K562 (cell line): ENCODE data around the gene SLC26A8. TPM values are rescaled to one million over a fixed set of nuclear protein-coding genes. Genes with fewer than 3 reads are reported as not detected.
A peak's percentile ranks its signal among the peaks of the same experiment; 100 is the strongest.

Experiments
- BMI1 ChIP-seq: fragments of 150-350 bp; IDR thresholded peaks from 2 replicates; pipeline ENCODE4 v1.6.1; 2014; ENCODE audit warnings: low read length
- ETS2 ChIP-seq: IDR thresholded peaks from 2 replicates; pipeline ENCODE4 v1.6.1; 2016; ENCODE audit warnings: borderline replicate concordance, missing genetic modification characterization, mild to moderate bottlenecking, moderate library complexity, missing compliant biosample characterization; ENCODE audit not compliant: poor library complexity, severe bottlenecking
- KLF1 ChIP-seq: fragments of 450-650 bp; IDR thresholded peaks from 2 replicates; pipeline ENCODE4 v1.6.1; 2016; ENCODE audit warnings: missing genetic modification characterization, missing compliant biosample characterization
- MAFF ChIP-seq: IDR thresholded peaks from 2 replicates; pipeline ENCODE4 v1.6.1; 2012; ENCODE audit warnings: low read length, improper control_type of control experiment
- POLR2A ChIP-seq: fragments of 450-650 bp; conservative IDR thresholded peaks from 2 replicates; pipeline ENCODE4 v1.6.1; 2016
- RBM39 ChIP-seq: fragments of 200-400 bp; formaldehyde crosslinking; optimal IDR thresholded peaks from 2 replicates; pipeline ENCODE3; 2018; ENCODE audit warnings: low read depth, low read length
- SP1 ChIP-seq: sonication (generic); formaldehyde crosslinking; IDR thresholded peaks from 2 replicates; pipeline ENCODE4 v1.8.1; 2022; ENCODE audit warnings: mild to moderate bottlenecking, missing genetic modification reagents
- TSHZ1 ChIP-seq: fragments of 250-450 bp; sonication (Bioruptor Pico); IDR thresholded peaks from 2 replicates; pipeline ENCODE4 v1.4.0; 2020; ENCODE audit warnings: mild to moderate bottlenecking, moderate library complexity
- VEZF1 ChIP-seq: fragments of 200-800 bp; sonication (Bioruptor generic); IDR thresholded peaks from 2 replicates; pipeline ENCODE4 v1.6.1; 2017; ENCODE audit warnings: missing genetic modification characterization, missing compliant biosample characterization
- ZFX ChIP-seq: sonication (generic); formaldehyde crosslinking; IDR thresholded peaks from 2 replicates; pipeline ENCODE4 v1.8.0; 2022; ENCODE audit warnings: mild to moderate bottlenecking, missing genetic modification reagents, moderate library complexity
- ZNF318 ChIP-seq, 2 experiments: fragments of 450-650 bp; IDR thresholded peaks; 2 replicates each; pipeline ENCODE4 v1.6.1; 2016; ENCODE audit warnings: mild to moderate bottlenecking in 2 of 2, borderline replicate concordance in 1 of 2, low read depth in 1 of 2, moderate library complexity in 1 of 2
- ZNF699 ChIP-seq: fragments of 250-450 bp; sonication (Bioruptor Pico); IDR thresholded peaks from 2 replicates; pipeline ENCODE4 v1.8.0; 2021; ENCODE audit warnings: mild to moderate bottlenecking, moderate library complexity; ENCODE audit not compliant: insufficient replicate concordance
- polyA plus RNA-seq, 8 experiments: library from polyadenylated mRNA; depleted of rRNA in 4 of 8; stranded (reverse) in 5 of 8; unstranded in 3 of 8; fragments of >200 nt; fragmentation: Nextera tagmentation in 2 of 8; fragmentation: Illumina TruSeq in 1 of 8; extraction: Ambion mirVana in 2 of 8; extraction: Trizol in 1 of 8; gene quantifications; 2 replicates each; pipeline versions ENCODE4 v1.2.1 to v1.2.3, GENCODE V29; 2011 to 2014; ENCODE audit warnings: inconsistent platforms in 1 of 8, missing spikeins in 1 of 8
- total RNA-seq, 7 experiments: library from RNA; depleted of rRNA in 6 of 7; stranded (reverse); fragments of >200 nt in 6 of 7; fragmentation: Illumina TruSeq in 2 of 7; extraction: Trizol in 2 of 7; gene quantifications; 2 replicates each; pipeline versions ENCODE4 v1.2.1 to v1.2.3, GENCODE V29; 2011 to 2021; ENCODE audit warnings: low replicate concordance in 1 of 7
- TF ChIP-seq, protein P1 (sequence below), 2 experiments: IDR thresholded peaks; 2 replicates each; pipeline ENCODE4 v1.6.1; 2011; ENCODE audit warnings: borderline replicate concordance in 1 of 2, control low read depth in 1 of 2, low read depth in 1 of 2, low read length in 1 of 2, mild to moderate bottlenecking in 1 of 2, mixed read lengths in 1 of 2, moderate library complexity in 1 of 2; ENCODE audit not compliant: insufficient read depth in 1 of 2, insufficient read length in 1 of 2, poor library complexity in 1 of 2, severe bottlenecking in 1 of 2; ENCODE audit errors: extremely low read depth in 1 of 2

SLC26A8 gene
- total and polyA plus RNA-seq, 9 of the 15 experiments (the other 6 are each of a cell fraction or from before 2014, with no cell fraction given), result not detected

DNA sequence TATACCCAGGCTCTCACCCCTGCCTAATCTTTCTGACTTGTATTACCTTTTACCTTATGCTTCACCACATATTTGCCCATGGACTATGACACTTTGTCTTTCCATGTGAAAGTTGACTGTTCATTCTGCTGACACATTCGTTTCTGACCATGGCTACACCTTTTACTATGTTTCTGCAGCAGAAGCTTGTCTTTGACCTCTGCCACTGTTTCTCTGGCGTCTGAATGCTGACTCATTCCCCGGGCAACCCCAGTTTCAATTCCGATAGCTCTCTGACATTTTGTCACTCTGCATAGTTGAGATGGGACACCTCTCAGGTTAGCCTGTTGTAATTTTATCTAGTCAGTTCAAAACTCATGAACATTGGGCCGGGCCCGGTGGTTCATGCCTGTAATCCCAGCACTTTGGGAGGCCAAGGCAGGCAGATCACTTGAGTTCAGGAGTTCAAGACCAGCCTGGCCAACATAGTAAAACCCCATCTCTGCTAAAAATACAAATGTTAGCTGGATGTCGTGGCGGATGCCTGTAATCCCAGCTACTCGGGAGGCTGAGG is 50.7 kb downstream of the SLC26A8 start (continued):
- TF ChIP-seq KLF1 (tag) (no peak), MAFF (peak; percentile 95), POLR2A (no peak), ZNF699 (no peak), SP1 (no peak), VEZF1 (CRISPR knock-in tag) (no peak), ZNF318 (IDR thresholded peaks at IDR 0.05; ENCODE audit: borderline replicate concordance in 1 of 2, low read depth in 1 of 2) (no peak), ETS2 (tag) (no peak), TSHZ1 (no peak), ZFX (CRISPR knock-in tag) (no peak), BMI1 (no peak), RBM39 (no peak)
- TF ChIP-seq, protein P1, sequence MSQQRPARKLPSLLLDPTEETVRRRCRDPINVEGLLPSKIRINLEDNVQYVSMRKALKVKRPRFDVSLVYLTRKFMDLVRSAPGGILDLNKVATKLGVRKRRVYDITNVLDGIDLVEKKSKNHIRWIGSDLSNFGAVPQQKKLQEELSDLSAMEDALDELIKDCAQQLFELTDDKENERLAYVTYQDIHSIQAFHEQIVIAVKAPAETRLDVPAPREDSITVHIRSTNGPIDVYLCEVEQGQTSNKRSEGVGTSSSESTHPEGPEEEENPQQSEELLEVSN (IDR thresholded peaks at IDR 0.05; ENCODE audit: borderline replicate concordance in 1 of 2, extremely low read depth in 1 of 2, insufficient read depth in 1 of 2, insufficient read length in 1 of 2, low read depth in 1 of 2, low read length in 1 of 2, poor library complexity in 1 of 2, severe bottlenecking in 1 of 2), result no peak
